Esophagus muscularis mucosa (tissue), 4 donors: ENCODE results near the gene MEAK7. TPM values are rescaled to one million over a fixed set of nuclear protein-coding genes. Genes with fewer than 3 reads are reported as not detected.

ENCODE experiments used
- DNase-seq: peaks from one replicate; pipeline ENCODE4 v3.0.0-alpha.2; 2017; ENCODE audit errors: extremely low spot score
- H3K27ac ChIP-seq, 4 donors: fragments of 200-600 bp; sonication (generic); replicated peaks in 1 of 4; 1 replicate in 3 of 4; 2 replicates in 1 of 4; pipeline ENCODE4 v1.5.1; 2016 to 2019; ENCODE audit warnings: mild to moderate bottlenecking in 1 of 4
- H3K27me3 ChIP-seq, 4 donors: fragments of 200-600 bp; sonication (generic); one replicate each; pipeline versions ENCODE4 v1.5.1 to v1.6.0; 2016 to 2019
- H3K36me3 ChIP-seq, 4 donors: fragments of 200-600 bp; sonication (generic); one replicate each; pipeline ENCODE4 v1.5.1; 2016 to 2019
- H3K4me1 ChIP-seq, 4 donors: fragments of 200-600 bp; sonication (generic); one replicate each; pipeline ENCODE4 v1.5.1; 2016 to 2019
- H3K4me3 ChIP-seq, 4 donors: fragments of 200-600 bp; sonication (generic); 1 replicate in 2 of 4; 2 replicates in 2 of 4; pipeline ENCODE4 v1.5.1; 2016 to 2019; ENCODE audit warnings: mild to moderate bottlenecking in 4 of 4, moderate library complexity in 1 of 4
- H3K9me3 ChIP-seq, 4 donors: fragments of 200-600 bp; sonication (generic); 1 replicate in 3 of 4; 2 replicates in 1 of 4; pipeline ENCODE4 v1.5.1; 2016 to 2019
- CTCF ChIP-seq, 3 experiments: fragments of 200-600 bp in 2 of 3; fragments of 450-650 bp in 1 of 3; sonication (generic) in 2 of 3; IDR thresholded peaks; one replicate each; pipeline ENCODE4 v1.5.1; 2017 to 2019; ENCODE audit warnings: antibody characterized with exemption in 3 of 3, mild to moderate bottlenecking in 2 of 3, moderate library complexity in 1 of 3
- EP300 ChIP-seq: sonication (generic); formaldehyde crosslinking; IDR thresholded peaks from one replicate; pipeline ENCODE4 v1.6.1; 2017; ENCODE audit warnings: antibody characterized with exemption
- POLR2A ChIP-seq: fragments of 450-650 bp; IDR thresholded peaks from one replicate; pipeline ENCODE4 v1.6.1; 2017; ENCODE audit warnings: antibody characterized with exemption, moderate library complexity, mild to moderate bottlenecking, low read depth
- POLR2AphosphoS5 ChIP-seq, 2 donors: sonication (generic); formaldehyde crosslinking; IDR thresholded peaks; one replicate each; pipeline ENCODE4 v1.6.1; 2017; ENCODE audit warnings: antibody characterized with exemption in 2 of 2
- WGBS: methylation state at CpG from one replicate; pipeline ENCODE4 v1.1.5; 2018; 5-methylcytosine and 5-hydroxymethylcytosine counted together
- intact Hi-C: fragments of 100-400 bp; cut with DNase I; formaldehyde crosslinking; loops from one replicate; pipeline ENCODE4 v1.15.1; 2023
- total RNA-seq, 4 donors: library from RNA; depleted of rRNA; stranded (reverse); fragments of >200 nt; gene quantifications; one replicate each; pipeline versions ENCODE4 v1.1.0 to v1.2.1, GENCODE V29; 2016

The MEAK7 gene
- total RNA-seq, 4 donors from 2014 or later, result 8.3 to 13.0 (median 9.6) TPM

DNA sequence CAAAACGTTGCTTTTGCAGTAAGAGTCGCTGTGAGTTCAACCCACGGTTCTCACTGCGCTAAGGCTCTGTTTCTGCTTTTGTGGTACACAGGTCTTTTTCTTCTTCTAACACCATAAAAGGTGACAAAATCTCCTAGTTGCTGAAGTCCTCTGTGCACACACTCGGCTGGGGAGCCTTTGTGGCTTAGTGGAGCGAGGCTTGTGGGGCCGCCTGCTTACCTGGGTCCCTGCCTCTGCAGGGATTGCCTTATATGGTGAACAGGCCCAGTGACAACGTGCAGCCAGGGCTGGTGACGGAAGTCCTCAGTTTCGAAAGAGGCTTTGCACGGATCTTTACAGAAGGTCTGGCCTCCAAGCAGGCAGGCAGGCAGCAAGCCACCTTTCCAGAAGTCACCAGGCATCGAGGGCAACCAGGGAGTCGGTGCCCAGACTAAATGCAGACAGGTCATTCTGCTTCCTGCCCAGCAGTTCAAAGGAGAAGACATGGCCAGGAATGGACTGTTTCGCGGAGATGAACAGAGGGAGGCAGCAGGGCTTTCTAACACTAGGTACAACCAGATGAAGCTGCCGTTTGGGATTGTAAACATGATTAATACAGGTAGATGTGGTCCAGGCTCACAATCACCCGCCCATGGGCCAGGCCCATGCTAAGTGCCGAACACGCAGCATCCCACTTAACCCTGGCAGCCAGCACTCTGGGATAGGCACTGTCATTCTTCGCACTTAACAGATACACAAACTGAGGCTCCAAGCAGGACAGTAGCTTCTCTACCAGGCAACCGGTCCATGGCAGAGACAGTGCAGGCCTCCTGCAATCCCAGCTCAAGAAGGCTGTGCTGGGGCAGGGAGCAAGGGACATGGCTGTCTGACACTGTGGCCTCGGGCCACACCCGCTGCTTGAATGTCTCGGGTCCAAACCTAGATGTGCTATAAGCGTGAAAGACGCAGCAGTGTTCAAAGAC, 10.7 kb upstream of the MEAK7 start:
- peaks cover 0 to 10% (median 9%) of the 10 kb centered on the region in 4 donors for H3K4me1 ChIP-seq
- no peaks in the 10 kb centered on the region for H3K9me3 ChIP-seq
- no peak overlapping the region for H3K4me3 ChIP-seq
- 85% methylated on average over 18 of the region's 26 CpGs for WGBS
- H3K27ac ChIP-seq, result no peak overlapping the region
- H3K36me3 ChIP-seq, result no peaks in the 10 kb centered on the region
- no peak for DNase-seq
- no peak for TF ChIP-seq POLR2AphosphoS5 (IDR thresholded peaks at IDR 0.05)
- no peak for TF ChIP-seq CTCF (IDR thresholded peaks at IDR 0.05)
- no peak for TF ChIP-seq POLR2A
- no peak for TF ChIP-seq EP300
- no peaks in the 10 kb centered on the region for H3K27me3 ChIP-seq
- intact Hi-C loops, result loop anchor here (5.0 kb wide), 1 partner anchor 212 kb away; no protein-coding TSS in a partner anchor

- WGBS, result 78% methylated on average over 14 of the region's 14 CpGs
- intact Hi-C loops, result loop anchor here (5.0 kb wide), 1 partner anchor 213 kb away; no protein-coding TSS in a partner anchor
- Histone ChIP-seq H3K27ac (no peak overlapping the region), H3K36me3 (no peaks in the 10 kb centered on the region), H3K4me3 (no peak overlapping the region), H3K4me1 (peaks cover 0 to 10% (median 9%) of the 10 kb centered on the region in 4 donors), H3K9me3 (no peaks in the 10 kb centered on the region), H3K27me3 (no peaks in the 10 kb centered on the region)
- DNase-seq, result no peak
- TF ChIP-seq EP300 (no peak), POLR2A (no peak), CTCF (IDR thresholded peaks at IDR 0.05) (no peak), POLR2AphosphoS5 (IDR thresholded peaks at IDR 0.05) (no peak)
Measured at GRCh38 chr16:84514295-84514873, 9.9 kb upstream of the MEAK7 start.

DNA sequence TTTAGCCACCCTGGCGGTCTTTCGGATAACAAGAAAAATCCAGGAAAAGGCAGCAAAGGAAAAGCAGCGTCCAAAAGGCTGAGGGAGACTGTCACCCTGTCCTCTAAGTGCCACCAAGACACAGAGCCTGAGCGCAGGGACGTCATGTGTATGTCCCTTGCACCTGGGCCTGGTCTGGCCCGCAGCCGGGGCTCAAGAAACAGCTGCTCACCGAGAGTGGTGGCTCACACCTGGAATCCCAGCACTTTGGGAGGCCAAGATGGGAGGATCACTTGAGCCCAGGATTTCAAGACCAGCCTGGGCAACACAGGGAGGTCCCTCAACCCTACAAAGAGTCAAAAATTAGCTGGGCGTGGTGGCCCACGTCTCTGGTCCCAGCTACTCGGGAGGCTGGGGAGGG, 9.2 kb upstream of the MEAK7 start:
- intact Hi-C loops, result loop anchor here (5.0 kb wide), 1 partner anchor 214 kb away; no protein-coding TSS in a partner anchor
- peaks cover 0 to 10% (median 9%) of the 10 kb centered on the region in 4 donors for H3K4me1 ChIP-seq
- DNase-seq, result no peak

DNA sequence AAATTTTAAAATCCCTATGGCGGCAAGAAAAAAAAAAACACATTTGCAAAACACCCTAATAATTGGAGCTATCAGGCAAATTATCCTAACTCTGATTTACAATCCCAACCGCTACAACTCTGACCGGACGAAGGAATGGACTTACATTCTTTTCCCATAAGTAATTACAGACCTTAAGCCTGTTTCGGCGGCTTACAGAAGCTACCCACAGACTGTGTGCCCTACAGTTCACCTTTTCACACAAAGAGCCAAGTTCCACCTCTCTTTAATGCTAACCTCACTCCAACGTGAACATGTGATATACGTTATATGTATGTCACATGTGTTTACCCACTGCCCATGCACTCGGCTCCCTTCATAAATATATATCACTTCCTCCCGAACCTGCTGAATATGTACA, 8.7 kb upstream of the MEAK7 start:
- H3K27ac ChIP-seq, result no peak overlapping the region
- no peaks in the 10 kb centered on the region for H3K9me3 ChIP-seq
- no peaks in the 10 kb centered on the region for H3K27me3 ChIP-seq
- DNase-seq, result no peak
- H3K4me1 ChIP-seq, result peaks cover 0 to 10% (median 9%) of the 10 kb centered on the region in 4 donors
- 83% methylated on average over 10 of the region's 10 CpGs for WGBS
- no peaks in the 10 kb centered on the region for H3K36me3 ChIP-seq
- TF ChIP-seq POLR2AphosphoS5 (IDR thresholded peaks at IDR 0.05), result no peak
- no peak for TF ChIP-seq EP300
- no peak for TF ChIP-seq CTCF (IDR thresholded peaks at IDR 0.05)
- no peak for TF ChIP-seq POLR2A
- no peak overlapping the region for H3K4me3 ChIP-seq
- intact Hi-C loops, result loop anchor here (5.0 kb wide), 1 partner anchor 214 kb away; no protein-coding TSS in a partner anchor

More for the DNA sequence above, 9.2 kb upstream of the MEAK7 start:
- Histone ChIP-seq H3K27ac (no peak overlapping the region), H3K27me3 (no peaks in the 10 kb centered on the region), H3K4me3 (no peak overlapping the region), H3K9me3 (no peaks in the 10 kb centered on the region), H3K36me3 (no peaks in the 10 kb centered on the region)
- WGBS, result 93% methylated on average over 9 of the region's 11 CpGs
- TF ChIP-seq POLR2A, result no peak
- TF ChIP-seq CTCF (IDR thresholded peaks at IDR 0.05), result no peak
- no peak for TF ChIP-seq EP300
- TF ChIP-seq POLR2AphosphoS5 (IDR thresholded peaks at IDR 0.05), result no peak
